Iris pigment epithelial cell (primary cell): ENCODE data around the gene MTTP.

ENCODE experiments used
- DNase-seq: peaks from one replicate; pipeline ENCODE4 v3.0.0-alpha.2; 2011; ENCODE audit warnings: low read depth

MTTP gene

DNA sequence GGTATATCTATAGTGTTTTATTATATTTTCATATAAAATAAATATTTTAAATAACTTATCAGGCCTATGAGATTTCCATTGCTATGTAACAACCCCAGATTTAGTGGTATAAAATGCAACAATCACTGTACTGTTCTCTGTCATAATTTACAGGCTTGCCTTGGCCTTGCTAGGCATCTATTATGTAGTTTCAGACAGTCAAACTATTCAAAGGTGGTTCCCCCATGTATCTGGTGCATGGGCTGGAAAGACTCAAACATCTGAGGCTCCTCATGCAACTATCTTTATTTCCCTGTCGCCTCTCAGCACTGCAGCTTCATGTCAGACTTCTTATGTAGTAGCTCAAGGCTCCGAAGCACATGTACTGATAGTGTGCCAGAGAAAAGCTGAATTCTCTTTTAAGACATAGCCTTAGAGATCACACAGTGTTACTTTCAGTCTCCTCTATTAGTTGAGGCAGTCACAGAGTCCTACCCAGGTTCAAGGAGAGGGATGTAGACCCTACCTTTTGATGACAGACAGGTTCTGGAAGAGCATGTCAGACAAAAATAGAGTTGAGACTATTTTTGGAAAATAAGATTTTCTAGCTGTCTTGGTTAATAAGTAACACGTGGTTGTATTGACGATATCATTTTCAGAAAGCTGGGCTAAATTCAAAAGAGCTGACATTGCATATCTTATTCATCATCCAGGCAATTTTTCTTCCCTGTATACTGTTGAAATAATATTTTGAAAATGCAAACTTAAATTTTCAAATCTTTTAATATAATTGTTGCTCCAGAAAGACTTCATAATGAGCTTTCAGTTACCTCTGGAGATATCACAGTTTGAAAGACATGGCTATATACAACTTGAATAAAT, 19.4 kb downstream of the MTTP start:
- no peak for DNase-seq

DNA sequence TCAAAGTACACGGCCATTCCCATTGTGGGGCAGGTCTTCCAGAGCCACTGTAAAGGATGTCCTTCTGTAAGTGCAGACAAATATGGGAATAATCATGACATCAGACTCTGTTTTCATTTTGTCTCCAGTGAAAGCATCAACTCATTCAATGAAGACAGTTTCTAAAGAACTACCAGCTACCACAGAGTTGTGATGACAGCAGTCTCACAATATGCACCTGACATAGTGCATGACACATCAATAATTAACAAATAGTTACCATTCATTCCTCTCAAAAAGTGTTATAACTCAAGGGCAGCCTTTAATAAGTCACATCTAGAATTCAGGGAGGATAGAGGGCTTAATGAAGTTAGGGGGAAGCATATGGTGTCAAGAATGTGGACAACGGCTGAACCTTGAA, 20.2 kb downstream of the MTTP start:
- no peak for DNase-seq

DNA sequence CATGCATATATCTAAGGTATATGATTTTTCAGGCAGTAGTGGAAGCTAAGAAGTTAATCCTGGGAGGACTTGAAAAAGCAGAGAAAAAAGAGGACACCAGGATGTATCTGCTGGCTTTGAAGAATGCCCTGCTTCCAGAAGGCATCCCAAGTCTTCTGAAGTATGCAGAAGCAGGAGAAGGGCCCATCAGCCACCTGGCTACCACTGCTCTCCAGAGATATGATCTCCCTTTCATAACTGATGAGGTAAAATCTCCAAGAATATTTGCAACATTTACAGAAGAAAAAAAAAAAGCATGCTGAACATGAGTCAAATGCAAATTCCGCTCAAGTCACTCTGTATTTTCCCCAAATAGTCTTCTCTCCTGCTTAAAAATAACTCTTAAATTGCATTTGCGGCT, 32.1 kb downstream of the MTTP start:
- no peak for DNase-seq

DNA sequence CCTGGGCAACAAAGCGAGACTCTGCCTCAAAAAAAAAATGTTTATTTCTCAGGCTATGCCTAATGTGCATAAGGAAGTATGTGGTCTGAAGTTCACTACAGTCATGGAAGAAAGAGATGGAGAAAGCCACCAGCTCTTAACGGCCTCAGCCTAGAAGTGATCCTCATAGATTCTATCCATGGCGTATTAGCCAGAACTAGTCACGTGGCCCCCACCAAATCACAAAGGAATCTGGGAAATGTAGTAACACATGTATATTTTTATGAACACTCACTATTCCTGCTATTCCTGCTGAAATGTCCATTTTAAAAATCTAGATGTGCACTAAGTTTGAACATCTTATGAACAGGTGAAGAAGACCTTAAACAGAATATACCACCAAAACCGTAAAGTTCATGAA, 33.8 kb downstream of the MTTP start:
- DNase-seq, result no peak

DNA sequence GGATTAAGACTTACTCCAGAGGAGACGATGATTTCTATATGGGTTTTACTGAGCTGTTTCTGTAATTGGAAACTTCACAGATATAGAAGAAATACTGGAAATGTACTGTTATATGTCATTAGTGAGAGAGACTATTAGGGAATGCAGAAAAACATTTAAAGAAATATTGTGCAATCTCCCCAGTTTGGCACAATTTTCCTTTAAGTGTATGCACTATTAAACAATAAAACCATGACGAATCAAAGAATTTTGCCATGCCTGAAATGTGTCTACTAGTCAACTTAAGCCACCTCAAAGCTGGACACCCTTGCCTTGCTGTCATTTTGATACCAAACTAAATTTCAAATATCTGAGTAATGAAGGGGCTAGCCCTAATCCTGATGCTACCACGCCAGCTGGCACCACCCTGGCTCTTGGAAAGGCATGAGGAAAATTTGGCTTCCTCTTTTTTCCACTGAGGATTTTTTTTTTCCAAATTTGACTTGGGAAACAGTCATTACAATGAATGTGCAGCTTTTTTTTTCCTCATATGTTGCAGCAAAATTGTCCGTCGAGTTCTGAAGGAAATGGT, 36.1 kb downstream of the MTTP start:
- DNase-seq, result no peak

DNA sequence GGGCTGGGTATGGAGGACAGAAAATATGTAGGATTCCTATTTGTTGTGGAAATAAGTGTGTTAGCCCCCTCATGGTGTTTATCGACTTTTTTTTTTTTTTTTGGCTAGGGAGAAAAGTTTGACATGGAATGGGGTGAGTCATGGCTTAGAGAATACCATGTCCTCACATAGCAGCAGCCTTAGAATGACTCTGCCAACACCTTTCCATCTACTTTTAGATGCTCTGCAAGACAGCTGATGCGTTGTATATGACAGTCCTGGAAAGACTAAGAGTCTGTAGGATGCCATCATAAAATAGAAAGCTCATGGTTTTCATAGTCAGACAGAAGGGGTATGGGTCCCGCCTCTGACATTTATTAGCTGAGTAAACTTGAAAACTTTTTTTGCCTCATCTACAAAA, 37.7 kb downstream of the MTTP start:
- no peak for DNase-seq

DNA sequence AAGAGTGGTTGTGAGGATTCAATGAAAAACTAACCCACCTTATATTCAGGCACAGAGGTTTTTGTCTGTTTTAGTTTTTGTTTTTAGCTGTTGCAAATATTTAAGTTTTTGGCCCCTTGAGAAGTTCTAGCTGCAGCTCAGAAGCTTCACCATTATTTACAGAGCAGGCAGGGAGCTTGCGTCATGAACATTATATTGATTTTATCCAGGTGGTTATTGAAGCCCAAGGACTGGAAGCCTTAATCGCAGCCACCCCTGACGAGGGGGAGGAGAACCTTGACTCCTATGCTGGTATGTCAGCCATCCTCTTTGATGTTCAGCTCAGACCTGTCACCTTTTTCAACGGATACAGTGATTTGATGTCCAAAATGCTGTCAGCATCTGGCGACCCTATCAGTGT, 38.1 kb downstream of the MTTP start:
- DNase-seq, result no peak

DNA sequence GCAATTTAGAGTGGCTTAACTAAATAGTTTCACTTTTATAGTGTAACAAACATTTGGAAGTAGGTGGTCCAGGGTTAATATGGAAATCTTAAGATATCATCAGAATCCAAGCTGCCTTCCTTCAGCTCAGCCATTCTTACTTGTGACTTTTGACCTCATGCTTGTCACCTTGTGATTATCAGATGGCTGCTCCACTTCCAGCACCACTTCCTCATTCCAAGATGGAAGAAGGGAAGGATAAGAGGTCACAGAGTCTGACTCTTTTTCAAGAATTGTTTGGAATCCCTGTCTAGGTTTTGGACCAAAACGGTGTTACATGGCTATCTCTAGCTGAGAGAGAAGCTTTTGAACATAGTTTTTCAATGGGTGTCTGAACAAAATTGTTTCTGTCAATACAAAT, 39.9 kb downstream of the MTTP start:
- DNase-seq, result no peak

DNA sequence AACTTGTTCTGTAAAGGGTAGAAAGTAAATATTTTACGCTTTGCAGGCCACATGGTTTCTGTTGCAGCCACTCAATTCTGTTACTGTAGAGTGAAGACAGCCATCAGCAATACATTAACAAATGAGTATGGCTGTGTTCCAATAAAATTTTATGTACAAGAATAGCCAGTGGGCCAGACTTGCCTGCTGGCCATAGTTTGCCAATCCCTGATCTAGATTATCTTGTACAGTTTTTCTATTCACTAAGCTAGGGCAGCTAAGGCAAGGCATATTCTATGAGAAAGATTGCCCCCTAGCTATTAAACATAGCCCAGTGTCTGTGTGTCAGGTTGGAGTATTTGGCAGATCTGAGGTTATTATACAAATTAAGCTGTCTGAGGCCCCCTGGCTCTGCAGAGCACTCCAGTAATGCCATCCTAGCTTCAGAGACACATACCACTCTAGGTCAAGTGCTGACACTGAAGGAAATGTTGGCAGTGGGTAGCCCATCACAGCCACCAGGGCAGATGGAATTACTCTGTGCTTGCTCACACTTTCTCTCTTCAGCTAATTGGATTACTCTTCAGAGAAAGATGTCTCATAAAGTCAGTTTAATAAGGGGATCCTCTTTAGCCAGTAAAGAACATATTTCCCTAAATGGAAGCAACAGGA, 40.7 kb downstream of the MTTP start:
- no peak for DNase-seq

DNA sequence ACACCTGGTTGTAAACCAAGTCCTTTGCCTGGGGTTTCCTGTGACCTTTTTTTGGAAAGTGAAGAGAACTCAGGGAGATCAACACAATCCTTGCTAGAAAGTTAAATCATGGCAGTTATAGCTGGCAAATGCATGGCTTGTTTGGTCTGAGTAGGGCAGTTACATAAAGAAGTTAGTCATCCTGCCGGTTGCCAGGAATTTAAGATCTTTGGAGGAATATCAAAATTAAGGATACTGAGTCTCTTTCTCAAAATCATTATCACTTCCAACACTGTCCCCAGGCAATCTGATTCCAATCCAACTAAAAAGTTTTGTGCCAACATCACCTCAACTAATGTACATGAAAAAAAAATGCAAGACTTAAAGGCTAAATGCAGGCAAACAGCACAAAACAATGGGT, 42.8 kb downstream of the MTTP start:
- DNase-seq, result no peak

DNA sequence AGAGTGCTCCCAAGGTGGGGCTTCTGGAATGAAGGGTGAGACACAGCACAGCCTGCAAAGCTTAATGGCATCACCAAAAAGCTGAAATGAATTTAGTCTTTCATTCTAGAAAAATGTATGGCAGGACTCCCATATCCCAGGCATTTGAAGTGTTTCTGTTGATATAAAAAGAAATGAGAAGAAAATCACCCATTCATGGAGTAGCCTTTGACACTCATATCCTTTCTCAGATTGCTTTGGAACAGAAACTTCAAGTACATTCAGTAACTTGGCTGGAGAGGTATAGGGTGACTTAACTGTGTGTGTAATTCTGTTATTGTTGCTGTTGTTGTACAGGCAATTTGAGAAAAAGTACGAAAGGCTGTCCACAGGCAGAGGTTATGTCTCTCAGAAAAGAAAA, 47.7 kb downstream of the MTTP start:
- DNase-seq, result no peak

DNA sequence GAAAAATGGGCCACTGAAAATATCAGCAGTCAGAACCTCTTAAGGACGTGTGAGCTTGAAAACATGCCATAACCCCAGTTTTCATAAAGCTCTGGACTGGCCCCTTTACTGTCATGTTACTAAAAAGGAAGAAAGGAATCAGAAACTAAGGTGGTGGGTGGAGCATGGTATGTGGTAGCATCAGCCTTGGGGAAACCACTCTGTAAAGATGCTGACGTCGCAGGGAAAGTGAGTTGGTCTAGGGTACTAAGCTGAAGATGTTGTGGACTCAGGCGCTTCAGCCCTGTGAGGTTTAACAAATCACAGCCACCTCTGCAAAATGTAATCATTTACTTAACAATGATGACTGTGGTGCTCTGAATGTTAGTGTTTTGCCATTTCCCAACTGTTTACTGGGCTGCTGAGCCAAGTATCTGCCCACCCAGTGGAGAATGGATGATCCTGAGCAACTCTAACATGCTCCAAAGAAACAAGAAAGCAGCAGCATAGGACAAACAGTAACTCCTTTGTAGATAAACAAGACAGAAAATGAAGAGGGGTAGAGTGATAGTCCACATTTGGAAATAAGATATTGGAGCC, 49.6 kb downstream of the MTTP start:
- DNase-seq, result no peak

DNA sequence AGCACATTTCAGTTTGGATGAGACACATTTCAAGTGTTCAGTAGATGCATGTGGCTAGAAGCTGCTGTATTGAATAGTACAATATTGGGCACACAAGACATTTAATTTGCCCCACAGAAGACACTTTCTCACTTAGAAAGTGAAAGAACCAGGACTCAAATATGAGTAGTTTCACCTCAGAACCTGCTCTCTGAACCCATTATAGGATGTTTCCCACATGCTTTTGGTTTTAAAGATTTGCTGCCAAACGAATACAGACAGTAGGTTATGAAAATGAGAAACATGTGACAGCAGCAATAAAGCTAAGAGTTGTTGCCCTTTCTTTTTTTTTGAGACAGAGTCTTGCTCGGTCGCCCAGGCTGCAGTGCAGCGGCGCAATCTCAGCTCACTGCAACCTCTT, 50.7 kb downstream of the MTTP start:
- no peak for DNase-seq

DNA sequence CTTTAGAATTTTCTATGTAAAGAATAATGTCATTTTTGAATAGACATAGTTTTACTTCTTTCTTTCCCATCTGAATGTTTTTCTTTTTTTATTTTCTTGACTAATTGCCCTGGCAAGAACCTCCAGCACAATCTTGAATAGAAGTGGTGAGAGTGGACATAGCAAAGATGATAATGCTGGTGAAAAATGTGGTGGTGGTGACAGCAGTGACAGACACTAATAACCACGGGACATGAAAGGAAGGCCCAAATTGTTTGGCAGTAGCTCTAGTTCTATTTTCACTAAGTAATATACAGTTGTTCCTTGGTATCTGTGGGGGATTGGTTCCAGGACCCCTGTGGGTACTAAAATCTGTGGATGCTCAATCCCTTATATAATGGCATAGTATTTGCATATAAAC, 53.4 kb downstream of the MTTP start:
- DNase-seq, result no peak

DNA sequence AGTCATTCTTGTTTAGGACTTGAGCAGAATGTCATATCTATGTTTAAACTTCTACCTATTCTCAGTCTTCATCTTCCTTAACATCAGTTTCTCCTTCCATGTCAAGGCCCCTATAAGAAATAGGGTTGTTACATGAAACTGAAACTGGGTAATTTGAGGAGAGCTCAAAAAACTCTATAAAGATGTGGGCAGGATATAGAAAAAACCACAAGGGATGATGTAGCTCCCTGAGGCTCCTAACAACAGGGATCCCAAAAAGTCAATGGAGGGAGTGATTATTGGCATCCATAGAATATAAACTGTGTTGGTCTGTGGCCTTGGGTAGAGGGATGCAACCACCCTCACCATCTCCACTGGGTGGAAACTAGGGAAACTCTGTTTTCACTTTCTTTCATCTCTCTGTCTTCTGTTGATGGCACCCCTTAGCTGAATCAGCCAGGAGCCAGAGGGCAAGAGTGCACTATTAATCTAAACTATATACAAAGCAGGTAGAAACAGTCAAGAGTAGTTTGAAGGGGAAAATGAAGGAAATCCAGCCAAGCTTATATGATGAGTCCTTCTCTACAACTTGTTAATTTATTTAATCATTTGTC, 55.4 kb downstream of the MTTP start:
- DNase-seq, result no peak

DNA sequence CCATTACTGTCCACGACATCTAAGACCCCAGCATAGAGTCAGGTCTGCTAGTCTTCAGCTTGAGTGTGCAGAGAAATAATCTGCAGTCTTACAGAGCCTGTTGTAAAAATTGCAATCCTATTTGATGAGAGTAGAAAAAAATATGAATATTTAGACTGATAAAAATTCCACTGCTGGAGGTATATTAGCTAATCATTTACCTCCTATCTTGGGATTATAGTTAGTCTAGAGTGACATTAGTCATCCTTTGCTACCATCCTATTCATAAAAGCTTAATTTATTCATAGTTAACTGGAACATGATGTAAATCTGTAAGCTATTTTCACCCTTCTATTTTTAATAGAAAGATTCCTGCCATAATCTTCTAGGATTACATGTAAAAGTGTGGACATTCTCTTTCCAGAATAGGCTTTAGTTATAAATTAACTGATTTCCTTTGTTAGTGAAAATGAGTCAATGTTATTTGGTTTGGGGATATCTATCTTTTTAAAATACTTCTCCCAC, 56.3 kb downstream of the MTTP start:
- DNase-seq, result no peak

DNA sequence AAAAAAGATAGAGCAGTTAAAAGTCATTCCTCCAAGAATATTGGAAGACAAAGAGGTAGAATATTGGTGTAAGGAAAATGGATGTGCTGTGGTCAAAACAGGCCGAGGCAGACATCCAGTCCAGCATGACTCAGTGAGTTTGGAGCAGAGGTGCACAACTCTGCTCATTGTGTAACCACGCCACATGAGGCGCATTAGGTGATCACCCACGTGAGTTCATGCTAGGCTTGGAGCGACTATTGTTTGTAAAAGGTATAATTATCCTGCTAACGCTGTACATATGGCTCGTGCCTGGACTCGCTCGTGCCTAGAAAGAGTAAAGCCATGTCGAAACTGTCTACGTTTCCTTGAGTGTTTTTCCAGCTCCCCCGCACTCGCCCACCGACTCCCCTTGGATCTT, 59.1 kb downstream of the MTTP start:
- DNase-seq, result no peak

DNA sequence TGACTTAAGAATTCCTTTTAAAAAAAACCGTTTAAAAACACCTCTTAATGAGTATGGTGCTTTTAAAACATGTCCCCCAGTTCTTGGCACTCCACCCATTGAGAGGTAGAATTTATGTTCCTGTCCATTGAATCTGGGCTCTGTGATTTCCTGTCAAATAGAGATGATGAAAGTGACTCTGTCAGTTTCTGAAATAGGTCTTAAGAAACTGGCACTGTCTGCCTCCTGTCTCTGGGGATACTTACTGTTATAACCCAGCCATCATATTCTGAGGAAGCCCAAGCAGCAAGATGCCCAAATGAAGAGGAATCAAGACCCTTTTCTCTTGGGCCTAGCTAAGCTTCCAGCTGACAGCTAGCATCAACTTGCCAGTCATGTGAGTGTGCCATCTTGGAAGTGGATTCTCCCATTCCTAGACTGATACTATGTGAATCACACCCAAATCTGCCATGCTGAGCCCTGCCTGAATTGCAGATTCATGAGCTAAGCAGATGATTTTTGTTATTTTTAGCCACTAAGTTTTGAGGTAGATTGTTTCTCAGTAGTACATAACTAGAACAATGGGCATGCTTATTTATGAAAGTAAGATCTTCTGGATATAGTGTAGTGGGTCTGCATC, 60.2 kb downstream of the MTTP start:
- no peak for DNase-seq

DNA sequence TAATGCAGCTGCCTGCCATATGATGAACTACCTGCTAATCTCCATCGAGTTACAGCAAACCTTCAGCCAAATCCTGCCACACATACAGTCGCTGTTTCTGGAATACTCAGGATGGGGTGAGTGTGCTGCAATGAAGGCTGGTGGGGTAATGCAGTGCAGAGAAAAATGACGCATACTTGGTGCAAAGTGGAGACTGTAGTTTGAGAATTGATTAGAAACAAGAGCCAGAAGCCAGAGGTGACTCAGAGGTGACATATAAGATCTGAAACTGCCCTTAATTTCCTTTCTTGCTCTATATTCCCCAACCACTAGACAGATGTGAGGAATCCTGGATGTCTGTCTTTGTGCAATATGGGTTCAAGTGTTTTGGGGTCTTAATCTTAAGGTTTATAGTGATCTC, 61.0 kb downstream of the MTTP start:
- no peak for DNase-seq

DNA sequence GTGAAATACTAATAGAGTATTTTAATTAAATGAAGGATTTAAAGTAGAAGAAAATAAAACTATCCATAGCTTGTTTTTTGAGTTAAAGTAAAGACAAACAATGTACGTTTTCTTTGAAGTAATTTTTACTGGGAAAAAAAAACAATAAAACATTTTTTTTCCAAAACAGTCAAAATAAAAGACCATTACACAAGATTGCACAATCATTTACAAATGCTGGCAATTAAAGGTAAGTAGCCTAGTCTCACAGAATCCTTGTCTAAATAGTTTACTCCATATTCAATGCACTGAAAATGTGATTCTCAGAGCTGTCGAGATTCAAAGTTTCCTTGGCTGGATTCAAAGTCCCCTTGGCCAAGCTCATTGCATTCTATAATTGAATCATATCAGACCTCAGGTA, 61.8 kb downstream of the MTTP start:
- no peak for DNase-seq

DNA sequence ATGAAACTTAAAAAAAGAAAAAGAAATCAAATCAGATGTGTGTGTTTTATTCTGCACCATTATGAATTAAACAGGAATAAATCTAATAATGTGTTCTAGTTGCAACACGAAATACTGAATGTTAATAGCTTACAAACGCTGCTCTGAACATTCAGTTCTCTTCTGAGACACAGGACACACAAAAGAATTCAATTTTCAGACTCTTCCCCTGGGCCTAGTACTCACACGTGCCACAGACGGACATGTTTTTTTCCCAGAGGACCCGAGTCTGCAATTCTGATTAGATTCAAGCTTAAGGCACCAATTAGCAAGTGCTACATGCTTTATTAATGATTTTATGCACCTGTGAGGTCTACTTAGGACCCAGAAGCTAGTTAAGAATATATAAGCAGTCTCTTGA, 62.5 kb downstream of the MTTP start:
- no peak for DNase-seq

DNA sequence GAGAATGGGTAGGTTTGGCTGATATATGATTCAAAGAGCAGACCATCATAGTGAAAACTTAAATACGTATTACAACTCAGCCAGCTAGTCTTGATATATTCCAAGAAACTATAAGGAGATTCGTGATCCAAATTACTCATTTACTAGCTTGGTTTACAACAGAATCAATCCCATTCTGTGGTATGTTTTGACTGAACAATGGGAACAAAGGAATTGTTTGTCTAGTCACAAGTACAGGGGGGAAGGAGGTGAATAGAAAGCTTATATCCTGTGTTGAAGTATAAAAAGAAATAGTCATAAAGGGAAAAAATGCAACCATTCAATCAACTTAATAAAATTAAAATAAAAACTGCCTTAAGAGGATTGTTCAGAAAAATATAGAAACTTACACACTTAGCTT, 66.1 kb downstream of the MTTP start:
- no peak for DNase-seq
